ENCODE measurements around the gene TOMM22. TPM values are rescaled to one million over a fixed set of nuclear protein-coding genes. Genes with fewer than 3 reads are reported as not detected.

TOMM22 gene
- polyA plus RNA-seq, 2 of the 4 experiments (the other 2 are of a cell fraction): 63.2 to 68.4 TPM

DNA sequence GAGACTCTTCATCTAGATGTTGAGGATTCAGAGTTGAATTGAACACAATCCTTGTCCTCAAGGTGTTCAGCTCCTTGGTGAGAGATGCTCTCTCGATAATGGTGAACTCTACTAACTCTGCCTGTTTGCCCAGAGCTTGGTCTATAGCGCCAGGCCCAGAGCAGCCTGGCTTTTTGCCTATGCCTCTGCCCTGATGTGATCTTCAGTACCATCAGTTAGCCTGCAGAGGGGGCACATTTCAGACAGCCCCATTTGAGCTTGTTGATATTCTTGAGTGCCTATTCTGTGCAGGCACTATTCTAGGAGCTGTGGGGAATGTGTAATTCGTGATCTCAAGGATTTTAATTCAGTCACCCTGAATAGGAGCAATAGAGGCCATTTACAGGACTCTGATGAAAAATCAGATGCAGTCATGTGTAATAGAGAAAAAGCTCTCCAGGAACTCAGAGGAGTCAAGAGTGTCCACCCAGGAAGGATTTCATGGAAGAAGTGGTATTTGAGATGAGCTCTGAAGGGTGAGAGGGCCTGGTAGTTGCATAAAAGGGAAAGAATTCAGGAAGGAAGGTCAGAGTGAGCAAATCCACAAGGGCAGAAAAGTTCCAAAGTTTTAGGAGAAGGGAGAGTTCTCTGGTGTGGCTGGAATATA is 43.3 kb downstream of the TOMM22 start:
- POLR2A ChIA-PET: no interaction called here

DNA sequence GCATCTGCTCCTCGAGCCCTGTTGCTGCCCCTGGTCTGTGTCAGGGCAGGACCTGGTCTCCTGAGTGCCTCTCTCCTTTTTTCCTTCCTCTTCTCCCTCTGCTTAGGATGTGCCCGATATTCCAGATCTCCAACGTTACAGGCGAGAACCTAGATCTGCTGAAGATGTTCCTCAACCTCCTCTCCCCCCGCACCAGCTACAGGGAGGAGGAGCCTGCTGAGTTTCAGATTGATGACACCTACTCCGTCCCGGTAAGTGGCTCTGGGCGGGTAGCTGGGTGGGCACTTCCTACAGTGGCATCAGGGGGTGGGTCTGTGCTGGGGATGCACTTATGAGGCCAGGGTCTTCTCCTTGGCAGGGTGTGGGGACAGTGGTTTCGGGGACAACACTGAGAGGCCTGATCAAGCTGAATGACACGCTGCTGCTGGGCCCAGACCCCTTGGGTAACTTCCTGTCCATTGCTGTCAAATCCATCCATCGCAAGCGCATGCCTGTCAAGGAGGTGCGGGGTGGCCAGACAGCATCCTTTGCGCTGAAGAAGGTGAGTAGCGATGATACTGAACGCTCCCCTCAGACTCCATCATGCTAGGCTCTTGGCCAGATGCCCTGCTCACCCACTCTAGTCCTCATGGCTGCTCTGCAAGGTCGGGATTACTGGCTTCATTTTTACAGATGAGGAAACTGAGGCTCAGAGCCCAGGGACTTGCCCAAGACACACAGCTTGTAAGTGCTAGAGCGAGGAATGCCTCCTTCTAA is 44.3 kb downstream of the TOMM22 start:
- 98% methylated on average over 11 of the region's 18 CpGs for WGBS (ENCODE audit: missing lambda C conversion rate)
- no peak for DNase-seq (ENCODE audit: low read depth in 1 of 2, low spot score in 1 of 2)
- no peak overlapping the region for H3K4me3 ChIP-seq
- no peak for FAIRE-seq
- no peaks in the 10 kb centered on the region for H3K4me1 ChIP-seq
- no peak for ATAC-seq
- no peaks in the 10 kb centered on the region for H3K9me3 ChIP-seq
- TF ChIP-seq TFCP2L1 (CRISPR knock-in tag; IDR thresholded peaks at IDR 0.05) (no peak), POLR2A (IDR thresholded peaks at IDR 0.05; ENCODE audit: low read length) (no peak)
- H3K4me2 ChIP-seq: no peak overlapping the region
- ChIA-PET POLR2A (no interaction called here), CTCF (interaction anchor here (1.2 to 7.4 kb wide), 6 partner anchors 9 to 41 kb away, joined by 5 to 69 read pairs (median 12); no protein-coding TSS in a partner anchor)
- no peak overlapping the region for H3K27ac ChIP-seq

More for the DNA sequence above, 43.3 kb downstream of the TOMM22 start:
- TF ChIP-seq, protein P1, sequence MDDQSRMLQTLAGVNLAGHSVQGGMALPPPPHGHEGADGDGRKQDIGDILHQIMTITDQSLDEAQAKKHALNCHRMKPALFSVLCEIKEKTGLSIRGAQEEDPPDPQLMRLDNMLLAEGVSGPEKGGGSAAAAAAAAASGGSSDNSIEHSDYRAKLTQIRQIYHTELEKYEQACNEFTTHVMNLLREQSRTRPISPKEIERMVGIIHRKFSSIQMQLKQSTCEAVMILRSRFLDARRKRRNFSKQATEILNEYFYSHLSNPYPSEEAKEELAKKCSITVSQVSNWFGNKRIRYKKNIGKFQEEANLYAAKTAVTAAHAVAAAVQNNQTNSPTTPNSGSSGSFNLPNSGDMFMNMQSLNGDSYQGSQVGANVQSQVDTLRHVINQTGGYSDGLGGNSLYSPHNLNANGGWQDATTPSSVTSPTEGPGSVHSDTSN (IDR thresholded peaks at IDR 0.05): no peak
- no peak for TF ChIP-seq MAZ (IDR thresholded peaks at IDR 0.05; ENCODE audit: borderline replicate concordance, low read depth, low read length)
- TF ChIP-seq, protein P2, sequence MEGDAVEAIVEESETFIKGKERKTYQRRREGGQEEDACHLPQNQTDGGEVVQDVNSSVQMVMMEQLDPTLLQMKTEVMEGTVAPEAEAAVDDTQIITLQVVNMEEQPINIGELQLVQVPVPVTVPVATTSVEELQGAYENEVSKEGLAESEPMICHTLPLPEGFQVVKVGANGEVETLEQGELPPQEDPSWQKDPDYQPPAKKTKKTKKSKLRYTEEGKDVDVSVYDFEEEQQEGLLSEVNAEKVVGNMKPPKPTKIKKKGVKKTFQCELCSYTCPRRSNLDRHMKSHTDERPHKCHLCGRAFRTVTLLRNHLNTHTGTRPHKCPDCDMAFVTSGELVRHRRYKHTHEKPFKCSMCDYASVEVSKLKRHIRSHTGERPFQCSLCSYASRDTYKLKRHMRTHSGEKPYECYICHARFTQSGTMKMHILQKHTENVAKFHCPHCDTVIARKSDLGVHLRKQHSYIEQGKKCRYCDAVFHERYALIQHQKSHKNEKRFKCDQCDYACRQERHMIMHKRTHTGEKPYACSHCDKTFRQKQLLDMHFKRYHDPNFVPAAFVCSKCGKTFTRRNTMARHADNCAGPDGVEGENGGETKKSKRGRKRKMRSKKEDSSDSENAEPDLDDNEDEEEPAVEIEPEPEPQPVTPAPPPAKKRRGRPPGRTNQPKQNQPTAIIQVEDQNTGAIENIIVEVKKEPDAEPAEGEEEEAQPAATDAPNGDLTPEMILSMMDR (IDR thresholded peaks at IDR 0.05): peak; percentile 34; the same call in 2 of the 3 replicates
- CTCF ChIA-PET: interaction anchor here (0.6 to 7.4 kb wide), 16 partner anchors 9 to 672 kb away, joined by 3 to 69 read pairs (median 5); partner anchors contain the start of genes GTPBP1 and TOMM22
- Histone ChIP-seq H3K4me3 (no peak overlapping the region), H3K4me1 (no peaks in the 10 kb centered on the region), H3K4me2 (no peak overlapping the region), H3K9me3 (no peaks in the 10 kb centered on the region), H3K27ac (no peak overlapping the region)
- whole genome bisulfite sequencing (ENCODE audit: missing lambda C conversion rate): 32% methylated on average over 3 of the region's 3 CpGs
- ATAC-seq (peak; percentile 81 to 90), FAIRE-seq (no peak), DNase-seq (ENCODE audit: low read depth in 1 of 2, low spot score in 1 of 2) (peak; percentile 49 to 57)

DNA sequence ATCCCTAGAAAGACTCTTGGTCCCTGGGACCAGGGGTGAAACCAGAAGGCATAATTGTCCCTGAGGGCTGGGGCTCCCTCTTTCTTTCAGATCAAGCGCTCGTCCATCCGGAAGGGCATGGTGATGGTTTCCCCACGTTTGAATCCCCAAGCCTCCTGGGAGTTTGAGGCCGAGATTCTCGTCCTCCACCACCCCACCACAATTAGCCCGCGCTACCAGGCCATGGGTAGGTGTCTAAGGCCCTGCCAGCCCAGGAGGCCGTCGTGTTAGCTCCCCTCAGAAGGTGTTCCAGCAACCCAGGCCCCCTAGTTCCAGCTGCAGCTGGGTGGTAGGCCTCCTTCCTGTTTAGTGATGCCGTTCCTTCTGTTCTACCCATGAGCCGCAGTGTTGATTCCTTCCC is 45.4 kb downstream of the TOMM22 start:
- POLR2A ChIA-PET: no interaction called here
- Histone ChIP-seq H3K27ac (no peak overlapping the region), H3K4me3 (no peak overlapping the region), H3K9me3 (no peaks in the 10 kb centered on the region), H3K4me1 (no peaks in the 10 kb centered on the region), H3K4me2 (no peak overlapping the region)
- no peak for ATAC-seq
- FAIRE-seq: no peak
- CTCF ChIA-PET: interaction anchor here (1.4 to 7.4 kb wide), 2 partner anchors 8 to 142 kb away, joined by 3 to 69 read pairs; no protein-coding TSS in a partner anchor
- no peak for TF ChIP-seq TP53 (CRISPR knock-in tag; IDR thresholded peaks at IDR 0.05)
- TF ChIP-seq FOXS1 (CRISPR knock-in tag; IDR thresholded peaks at IDR 0.05): no peak
- TF ChIP-seq NR3C1 (IDR thresholded peaks at IDR 0.05): no peak
- 92% methylated on average over 11 of the region's 12 CpGs for WGBS (ENCODE audit: missing lambda C conversion rate)
- no peak for DNase-seq (ENCODE audit: low read depth in 1 of 2, low spot score in 1 of 2)

DNA sequence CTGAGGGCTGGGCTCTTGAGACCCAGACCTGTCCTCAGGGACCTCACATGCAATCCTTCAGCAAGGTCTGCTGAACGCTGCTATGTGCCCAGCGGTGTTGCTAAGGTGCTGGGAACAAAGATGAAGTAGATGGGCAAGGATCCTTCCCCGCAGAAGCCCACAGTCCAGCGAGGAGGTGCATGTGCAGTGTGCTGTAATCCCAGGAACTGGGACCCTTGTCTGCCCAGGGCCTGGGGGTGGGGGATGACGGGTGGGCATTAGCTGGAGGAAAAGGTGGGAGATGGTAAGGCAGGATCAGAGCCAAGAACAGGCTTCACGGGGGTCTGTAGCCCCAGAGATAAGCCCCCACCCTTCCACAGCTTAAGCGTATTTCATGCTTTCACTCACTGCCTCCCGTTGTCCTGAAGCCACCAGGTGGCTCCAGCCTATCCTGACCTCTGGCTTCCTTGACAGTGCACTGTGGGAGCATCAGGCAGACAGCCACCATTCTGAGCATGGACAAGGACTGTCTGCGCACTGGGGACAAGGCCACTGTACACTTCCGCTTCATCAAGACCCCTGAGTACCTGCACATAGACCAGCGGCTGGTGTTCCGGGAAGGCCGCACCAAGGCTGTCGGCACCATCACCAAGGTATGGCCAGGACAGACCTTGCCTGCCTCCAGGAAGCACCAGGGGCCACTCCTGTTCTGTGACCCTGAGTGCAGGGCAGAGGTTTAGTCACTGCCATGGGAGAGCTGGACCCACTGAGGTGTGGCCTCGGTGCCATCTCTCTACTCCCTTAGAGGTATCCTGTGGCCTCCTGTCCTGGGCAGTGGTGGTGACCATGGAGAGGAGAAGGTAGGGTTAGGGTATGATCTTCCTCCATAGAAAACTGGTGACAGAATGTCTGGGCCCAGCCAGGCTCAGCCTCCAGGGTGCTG is 46.0 kb downstream of the TOMM22 start:
- H3K4me2 ChIP-seq: no peak overlapping the region
- ATAC-seq (no peak), FAIRE-seq (no peak), DNase-seq (ENCODE audit: low read depth in 1 of 2, low spot score in 1 of 2) (no peak)
- ChIA-PET POLR2A (no interaction called here), CTCF (interaction anchor here (0.6 to 1.4 kb wide), 2 partner anchors 25 to 142 kb away, joined by 3 read pairs; no protein-coding TSS in a partner anchor)
- no peaks in the 10 kb centered on the region for H3K9me3 ChIP-seq
- whole genome bisulfite sequencing (ENCODE audit: missing lambda C conversion rate): 89% methylated on average over 6 of the region's 15 CpGs
- H3K27ac ChIP-seq: no peak overlapping the region
- no peaks in the 10 kb centered on the region for H3K4me1 ChIP-seq
- no peak for TF ChIP-seq RARB (CRISPR knock-in tag; IDR thresholded peaks at IDR 0.05)
- TF ChIP-seq, protein P3, sequence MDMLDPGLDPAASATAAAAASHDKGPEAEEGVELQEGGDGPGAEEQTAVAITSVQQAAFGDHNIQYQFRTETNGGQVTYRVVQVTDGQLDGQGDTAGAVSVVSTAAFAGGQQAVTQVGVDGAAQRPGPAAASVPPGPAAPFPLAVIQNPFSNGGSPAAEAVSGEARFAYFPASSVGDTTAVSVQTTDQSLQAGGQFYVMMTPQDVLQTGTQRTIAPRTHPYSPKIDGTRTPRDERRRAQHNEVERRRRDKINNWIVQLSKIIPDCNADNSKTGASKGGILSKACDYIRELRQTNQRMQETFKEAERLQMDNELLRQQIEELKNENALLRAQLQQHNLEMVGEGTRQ (IDR thresholded peaks at IDR 0.05): no peak
- no peak for TF ChIP-seq GATA3 (IDR thresholded peaks at IDR 0.05; ENCODE audit: borderline replicate concordance)
- TF ChIP-seq SREBF2 (IDR thresholded peaks at IDR 0.05): no peak
- TF ChIP-seq HOXB5 (CRISPR knock-in tag; IDR thresholded peaks at IDR 0.05): no peak
- TF ChIP-seq HEYL (CRISPR knock-in tag; IDR thresholded peaks at IDR 0.05): no peak
- no peak for TF ChIP-seq CHD4 (IDR thresholded peaks at IDR 0.05; ENCODE audit: borderline replicate concordance)
- no peak overlapping the region for H3K4me3 ChIP-seq

All from A549 (cell line).